Right ventricle myocardium superior (tissue), 1 donor: Measurements from ENCODE around the gene REPS2. TPM values are rescaled to one million over a fixed set of nuclear protein-coding genes. Genes with fewer than 3 reads are reported as not detected.

Experiments used
- ATAC-seq: fragments of 200-7000 bp; cut with Tn5 transposase; one replicate; pipeline ENCODE4 v1.9.1; 2020; ENCODE audit warnings: mild to moderate bottlenecking; ENCODE audit not compliant: poor library complexity
- DNase-seq: peaks from one replicate; pipeline ENCODE4 v3.0.0-alpha.2; 2020
- intact Hi-C: fragments of 100-400 bp; cut with DNase I; formaldehyde crosslinking; loops from one replicate; pipeline ENCODE4 v1.11.2; 2022
- total RNA-seq: library from RNA; stranded (reverse); fragmentation: NEBNext Ultra II Directional; extraction: Animal tissue kit (Norgen Biotek cat#: 25700); gene quantifications from one replicate; pipeline ENCODE4 v1.2.1, GENCODE V29; 2021
- donor health status: DM: no; HTN: yes; CAD: no; lungs with severe emphysema.

Gene REPS2
- total RNA-seq, 1 donor from 2014 or later = 11.3 TPM

DNA sequence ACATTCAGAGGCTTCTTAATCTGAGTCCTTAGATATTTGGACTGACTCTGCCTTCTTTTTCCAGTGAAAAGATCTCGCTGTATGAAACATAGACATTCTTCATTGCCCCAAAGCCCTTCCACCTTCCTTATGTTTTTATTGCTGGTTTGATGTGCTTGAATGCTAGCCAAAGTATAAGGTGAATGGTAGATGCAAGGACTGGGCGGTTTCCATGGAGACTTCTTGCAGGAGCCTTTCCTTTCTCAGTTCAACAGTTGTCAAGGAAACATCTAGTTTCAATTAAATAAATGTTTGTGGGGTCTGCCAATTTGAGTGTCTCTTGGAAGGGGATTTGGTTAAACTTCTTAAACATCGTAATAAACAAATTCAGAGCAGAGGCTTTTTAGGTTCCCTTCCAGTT, 46.0 kb downstream of the REPS2 start:
- DNase-seq = no peak
- intact Hi-C loops = no loop called here
- no peak for ATAC-seq

DNA sequence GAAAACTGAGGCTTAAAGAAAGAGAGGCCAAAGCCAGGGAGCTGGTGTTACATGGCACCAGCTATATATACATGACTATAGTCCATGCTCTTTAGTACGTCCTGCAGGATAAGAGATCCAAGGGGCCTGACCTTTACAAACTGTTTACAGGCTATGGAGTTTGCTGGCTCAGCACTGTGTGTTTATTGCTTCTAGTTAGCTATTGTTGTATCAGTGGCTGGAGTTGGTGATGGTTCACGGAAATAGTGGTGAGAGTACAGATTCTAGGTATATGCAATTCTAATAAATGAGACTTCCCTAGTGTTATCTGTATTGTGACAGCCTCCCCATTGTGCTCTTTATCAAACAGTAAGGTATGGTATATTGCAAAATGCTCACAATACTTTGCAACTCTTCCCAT, 46.5 kb downstream of the REPS2 start:
- intact Hi-C loops = no loop called here
- DNase-seq (no peak), ATAC-seq (no peak)

DNA sequence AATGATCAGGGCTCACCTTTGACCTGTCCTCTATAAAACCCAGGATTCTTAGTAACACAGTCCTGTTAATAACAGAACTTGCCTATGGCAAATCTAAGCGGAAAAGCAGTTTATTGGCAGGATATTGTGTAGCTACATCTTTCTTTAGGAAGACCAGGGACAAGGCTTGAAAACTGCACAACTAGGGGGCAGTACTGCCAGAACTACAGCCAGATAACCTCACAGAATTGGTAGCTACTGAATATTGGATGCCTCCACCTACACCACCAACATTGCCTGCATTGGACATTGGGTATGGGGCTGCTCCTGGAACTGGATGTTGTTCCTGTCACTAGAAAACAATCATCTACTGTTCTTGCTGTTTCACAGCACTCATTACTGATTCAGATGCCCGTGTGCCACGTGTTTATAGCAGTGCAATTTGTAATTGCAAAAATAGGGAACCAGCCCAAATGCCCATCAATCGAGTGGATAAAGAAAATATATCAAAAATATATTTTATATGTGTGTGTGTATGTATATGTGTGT, 47.4 kb downstream of the REPS2 start:
- ATAC-seq (no peak), DNase-seq (no peak)
- intact Hi-C loops = no loop called here

- ATAC-seq = no peak
- intact Hi-C loops = no loop called here
- DNase-seq = no peak
Observed at GRCh38 chrX:16994736-16995135, 48.3 kb downstream of the REPS2 start.

DNA sequence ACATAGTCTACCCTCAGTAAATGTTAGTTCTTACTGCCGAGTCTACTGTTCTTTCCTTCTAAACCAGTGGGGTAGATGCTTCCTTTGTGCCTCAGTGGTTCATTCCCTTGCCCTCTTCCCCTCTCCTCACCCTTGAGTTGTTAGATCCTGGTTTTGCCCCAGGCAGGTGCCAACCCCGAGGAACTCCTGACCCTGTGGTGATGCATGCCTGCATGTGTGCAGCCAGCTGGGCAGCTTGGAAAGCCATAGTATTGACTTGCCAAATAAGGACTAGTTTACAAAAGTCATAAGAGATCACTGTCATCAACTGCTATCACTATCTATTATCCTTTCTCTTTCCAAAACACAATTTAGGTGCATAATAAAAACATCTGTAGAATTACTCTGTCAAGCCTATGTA, 50.9 kb downstream of the REPS2 start:
- DNase-seq (no peak), ATAC-seq (no peak)
- intact Hi-C loops = no loop called here

- no peak for DNase-seq
- intact Hi-C loops = no loop called here
- ATAC-seq = no peak
Observed at GRCh38 chrX:16999275-16999674, 52.8 kb downstream of the REPS2 start.

- no peak for ATAC-seq
- intact Hi-C loops = no loop called here
- DNase-seq = no peak
Observed at GRCh38 chrX:17000751-17001150, 54.3 kb downstream of the REPS2 start.

GRCh38 chrX:17005712-17006368, 59.4 kb downstream of the REPS2 start:
- no peak for DNase-seq
- no peak for ATAC-seq
- intact Hi-C loops = no loop called here

DNA sequence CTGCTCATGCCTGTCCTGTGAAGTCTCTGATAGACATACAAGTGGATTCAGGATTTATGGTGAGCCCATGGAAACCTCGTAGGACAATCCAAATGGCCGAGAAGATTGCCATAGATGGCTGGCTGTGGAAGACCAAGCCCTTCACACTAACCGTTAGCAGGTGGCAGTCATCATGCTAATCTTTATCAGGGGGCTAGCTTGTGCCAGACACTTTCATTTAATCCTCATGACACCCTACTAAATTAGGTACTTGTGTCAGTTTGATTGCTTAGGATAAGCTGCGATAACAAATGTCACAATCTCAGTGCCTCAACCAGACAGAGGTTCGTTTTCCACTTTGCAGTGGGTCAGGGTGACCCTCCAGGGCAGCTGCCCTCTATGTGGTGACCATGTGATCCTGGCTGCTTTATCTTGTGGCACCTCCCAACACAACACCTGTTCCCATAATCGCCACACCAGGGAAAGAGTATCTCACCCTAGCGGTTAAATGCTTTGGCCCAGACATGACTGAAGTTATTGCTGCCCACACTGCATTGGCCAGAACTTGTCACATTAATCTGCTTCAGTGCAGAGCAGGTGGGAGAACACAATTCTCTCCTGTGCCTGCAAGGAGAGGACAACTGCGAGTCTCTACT, 60.8 kb downstream of the REPS2 start:
- ATAC-seq = no peak
- DNase-seq = no peak
- intact Hi-C loops = no loop called here

- ATAC-seq (no peak), DNase-seq (no peak)
- intact Hi-C loops = no loop called here
Observed at GRCh38 chrX:17009856-17010625, 63.6 kb downstream of the REPS2 start.

GRCh38 chrX:17012465-17012864, 66.0 kb downstream of the REPS2 start:
- intact Hi-C loops = no loop called here
- ATAC-seq = no peak
- no peak for DNase-seq

GRCh38 chrX:17014216-17014615, 67.8 kb downstream of the REPS2 start:
- ATAC-seq (no peak), DNase-seq (no peak)
- intact Hi-C loops = no loop called here

DNA sequence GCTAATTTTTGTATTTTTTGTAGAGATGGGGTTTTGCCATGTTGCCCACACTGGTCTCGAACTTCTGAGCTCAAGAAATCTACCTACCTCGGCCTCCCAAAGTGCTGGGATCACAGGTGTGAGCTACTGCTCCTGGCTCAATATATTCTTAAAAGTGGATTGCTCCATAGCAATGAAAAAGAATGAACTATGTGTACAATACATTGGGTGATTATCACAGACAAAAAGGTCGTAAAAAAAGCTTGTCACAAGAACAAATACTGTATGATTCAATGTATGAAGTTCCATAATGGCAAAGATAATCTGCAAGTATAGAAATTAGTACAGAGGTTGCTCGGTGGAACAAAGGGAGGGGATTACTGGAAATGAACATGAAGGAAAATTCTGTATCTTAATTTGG, 70.7 kb downstream of the REPS2 start:
- no peak for DNase-seq
- intact Hi-C loops = no loop called here
- ATAC-seq = no peak

DNA sequence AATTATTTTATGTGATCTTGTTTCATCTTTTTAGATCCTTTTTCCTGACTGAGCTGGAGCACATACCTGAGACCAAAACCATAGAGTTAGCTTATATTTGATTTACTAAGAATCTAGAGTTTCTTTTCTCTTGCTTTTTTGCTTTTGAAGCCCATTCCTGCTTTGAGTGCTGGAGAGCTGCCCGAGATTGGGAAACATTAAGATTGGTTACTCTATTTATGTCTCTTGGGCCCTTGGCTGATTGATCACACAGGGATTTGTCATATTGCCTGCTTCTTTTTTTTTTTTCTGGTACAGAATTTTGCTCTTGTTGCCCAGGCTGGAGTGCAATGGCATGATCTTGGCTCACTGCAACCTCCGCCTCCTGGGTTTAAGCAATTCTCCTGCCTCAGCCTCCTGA, 73.9 kb downstream of the REPS2 start:
- intact Hi-C loops = no loop called here
- ATAC-seq (no peak), DNase-seq (no peak)

GRCh38 chrX:17020851-17021821, 74.7 kb downstream of the REPS2 start:
- intact Hi-C loops = no loop called here
- ATAC-seq (no peak), DNase-seq (no peak)

- ATAC-seq (no peak), DNase-seq (no peak)
- intact Hi-C loops = no loop called here
Observed at GRCh38 chrX:17021851-17022604, 75.6 kb downstream of the REPS2 start.

GRCh38 chrX:17023661-17024060, 77.2 kb downstream of the REPS2 start:
- ATAC-seq (no peak), DNase-seq (no peak)
- intact Hi-C loops = no loop called here

DNA sequence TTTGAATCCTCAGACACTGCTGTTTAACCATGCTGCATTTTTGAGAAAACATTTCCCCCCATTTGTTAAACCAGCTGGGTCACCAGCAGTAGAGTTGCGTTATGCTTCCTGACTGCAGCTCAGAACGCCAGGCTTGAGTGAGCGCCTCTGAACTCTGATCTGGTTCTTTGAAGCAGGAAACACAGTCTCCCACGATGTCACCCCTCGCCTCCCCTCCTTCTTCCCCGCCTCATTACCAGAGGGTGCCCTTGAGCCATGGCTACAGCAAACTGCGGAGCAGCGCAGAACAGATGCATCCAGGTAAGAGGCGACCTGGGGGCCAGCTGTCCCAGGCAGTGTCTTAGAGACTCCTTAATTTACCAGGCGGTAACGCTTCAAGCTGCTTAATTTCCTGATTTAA, 78.4 kb downstream of the REPS2 start:
- no peak for ATAC-seq
- intact Hi-C loops = no loop called here

More for the DNA sequence above, 78.4 kb downstream of the REPS2 start:
- DNase-seq = no peak
